IMR-90 (cell line): ENCODE measurements around the gene INTS11. TPM values are rescaled to one million over a fixed set of nuclear protein-coding genes. Genes with fewer than 3 reads are reported as not detected.

Experiments
- ATAC-seq: fragments of 200-7000 bp; cut with Tn5 transposase; 2 replicates; pipeline ENCODE4 v1.9.1; 2020; ENCODE audit warnings: low read depth, mild to moderate bottlenecking, moderate library complexity
- BruUV-seq: library from RNA; stranded (reverse); fragments of 400-500 nt; replicated peaks from 2 replicates; lab custom pipeline; 2021; lab: Mats Ljungman, UMichigan
- CTCF ChIA-PET: fragments of 300-600 bp; formaldehyde crosslinking; extraction: SDS; loops from one replicate; lab custom pipeline; 2021; ENCODE audit warnings: antibody characterized with exemption; lab: Yijun Ruan, JAX
- POLR2A ChIA-PET: fragments of 300-600 bp; sonication (Branson Sonifier 250); formaldehyde crosslinking; loops from one replicate; lab custom pipeline; 2022; ENCODE audit warnings: antibody characterized with exemption; ENCODE audit not compliant: unreplicated experiment; lab: Charles Lee
- DNase-seq: peaks from one replicate; pipeline ENCODE4 v3.0.0; 2013
- H2AFZ ChIP-seq: replicated peaks from 2 replicates; pipeline ENCODE3; 2013; ENCODE audit warnings: low read length, mild to moderate bottlenecking; ENCODE audit not compliant: poor library complexity
- H2AK5ac ChIP-seq: 2 replicates; pipeline ENCODE4 v1.6.1; 2013; ENCODE audit warnings: low read depth, low read length, inconsistent platforms
- H2AK9ac ChIP-seq: replicated peaks from 2 replicates; pipeline ENCODE3; 2013; ENCODE audit warnings: mild to moderate bottlenecking, low read depth, low read length, moderate library complexity; ENCODE audit not compliant: poor library complexity
- H2BK120ac ChIP-seq: 2 replicates; pipeline ENCODE4 v1.6.1; 2013; ENCODE audit warnings: low read depth, low read length, inconsistent platforms
- H2BK15ac ChIP-seq: 3 replicates; pipeline ENCODE4 v1.6.1; 2013; ENCODE audit warnings: low read depth, low read length, inconsistent platforms
- H2BK20ac ChIP-seq: 2 replicates; pipeline ENCODE4 v1.6.1; 2013; ENCODE audit warnings: low read depth, mild to moderate bottlenecking, inconsistent platforms, low read length, moderate library complexity
- H2BK5ac ChIP-seq: 2 replicates; pipeline ENCODE4 v1.6.1; 2013; ENCODE audit warnings: mild to moderate bottlenecking, low read depth, low read length, inconsistent platforms; ENCODE audit not compliant: poor library complexity, severe bottlenecking
- H3K14ac ChIP-seq: replicated peaks from 2 replicates; pipeline ENCODE4 v1.6.1; 2013; ENCODE audit warnings: low read depth, low read length, inconsistent platforms
- H3K18ac ChIP-seq: 2 replicates; pipeline ENCODE4 v1.6.1; 2013; ENCODE audit warnings: low read depth, low read length, control low read depth
- H3K23ac ChIP-seq: 2 replicates; pipeline ENCODE4 v1.6.1; 2013; ENCODE audit warnings: low read depth, low read length, inconsistent platforms
- H3K27ac ChIP-seq: 2 replicates; pipeline ENCODE4 v1.5.1; 2013; ENCODE audit warnings: mild to moderate bottlenecking, control low read depth, low read length; ENCODE audit not compliant: insufficient read depth
- H3K27me3 ChIP-seq: 2 replicates; pipeline ENCODE4 v1.6.1; 2013; ENCODE audit warnings: low read length; ENCODE audit not compliant: control insufficient read depth, insufficient read depth
- H3K36me3 ChIP-seq: 2 replicates; pipeline ENCODE4 v1.6.1; 2013; ENCODE audit warnings: low read length, mixed read lengths; ENCODE audit not compliant: control insufficient read depth, insufficient read depth
- H3K4ac ChIP-seq: 2 replicates; pipeline ENCODE4 v1.6.1; 2013; ENCODE audit warnings: low read depth, low read length, inconsistent platforms
- H3K4me1 ChIP-seq: 2 replicates; pipeline ENCODE4 v1.6.1; 2013; ENCODE audit warnings: low read length, mixed read lengths; ENCODE audit not compliant: control insufficient read depth, insufficient read depth
- H3K4me2 ChIP-seq: 2 replicates; pipeline ENCODE4 v1.6.1; 2013; ENCODE audit warnings: low read depth, mild to moderate bottlenecking, control low read depth, low read length, moderate library complexity
- H3K4me3 ChIP-seq: 2 replicates; pipeline ENCODE4 v1.5.1; 2013; ENCODE audit warnings: low read depth, mild to moderate bottlenecking, control low read depth, low read length, moderate library complexity; ENCODE audit not compliant: insufficient read depth
- H3K56ac ChIP-seq: 2 replicates; pipeline ENCODE4 v1.6.1; 2013; ENCODE audit warnings: low read length, inconsistent platforms; ENCODE audit not compliant: insufficient read depth; ENCODE audit errors: extremely low read depth
- H3K79me1 ChIP-seq, 2 experiments: 2 replicates each; pipeline ENCODE4 v1.6.1; 2013; ENCODE audit warnings: low read length in 2 of 2, inconsistent platforms in 1 of 2, low read depth in 1 of 2
- H3K9ac ChIP-seq: 2 replicates; pipeline ENCODE4 v1.6.1; 2013; ENCODE audit warnings: low read depth, low read length, control low read depth
- H3K9me1 ChIP-seq: 2 replicates; pipeline ENCODE4 v1.6.1; 2013; ENCODE audit warnings: low read length, inconsistent platforms; ENCODE audit not compliant: insufficient read depth
- H3K9me3 ChIP-seq: 2 replicates; pipeline ENCODE4 v1.6.1; 2013; ENCODE audit warnings: low read length; ENCODE audit not compliant: control insufficient read depth, insufficient read depth
- H4K20me1 ChIP-seq: 2 replicates; pipeline ENCODE4 v1.6.1; 2013; ENCODE audit warnings: low read length, inconsistent platforms; ENCODE audit not compliant: insufficient read depth
- H4K5ac ChIP-seq: 2 replicates; pipeline ENCODE4 v1.6.1; 2013; ENCODE audit warnings: mild to moderate bottlenecking, low read depth, low read length, control low read depth
- H4K8ac ChIP-seq, 2 experiments: 2 replicates each; pipeline ENCODE4 v1.6.1; 2013; ENCODE audit warnings: low read depth in 2 of 2, low read length in 2 of 2, control low read depth in 1 of 2, inconsistent platforms in 1 of 2
- H4K91ac ChIP-seq: 2 replicates; pipeline ENCODE4 v1.6.1; 2013; ENCODE audit warnings: low read depth, low read length, inconsistent platforms; ENCODE audit not compliant: insufficient read depth
- CHD1 ChIP-seq: IDR thresholded peaks from 2 replicates; pipeline ENCODE4 v1.6.1; 2012; ENCODE audit warnings: low read depth, low read length, improper control_type of control experiment
- MAZ ChIP-seq: IDR thresholded peaks from 2 replicates; pipeline ENCODE4 v1.6.1; 2012; ENCODE audit warnings: low read depth, mild to moderate bottlenecking, low read length, improper control_type of control experiment, moderate library complexity, borderline replicate concordance
- MXI1 ChIP-seq: IDR thresholded peaks from 2 replicates; pipeline ENCODE4 v1.6.1; 2012; ENCODE audit warnings: low read depth, mild to moderate bottlenecking, low read length, moderate library complexity, borderline replicate concordance
- NFE2L2 ChIP-seq: fragments of 150-350 bp; IDR thresholded peaks from 2 replicates; pipeline ENCODE4 v1.6.1; 2016; ENCODE audit warnings: low read depth, mild to moderate bottlenecking, low read length
- POLR2A ChIP-seq: IDR thresholded peaks from 2 replicates; pipeline ENCODE4 v1.6.1; 2012; ENCODE audit warnings: mild to moderate bottlenecking, low read depth, low read length
- RFX5 ChIP-seq: IDR thresholded peaks from 2 replicates; pipeline ENCODE4 v1.8.0; 2012; ENCODE audit warnings: low read depth, mild to moderate bottlenecking, low read length, moderate library complexity
- SMC3 ChIP-seq: fragments of 150-350 bp; IDR thresholded peaks from 2 replicates; pipeline ENCODE4 v1.6.1; 2016; ENCODE audit warnings: low read depth, mild to moderate bottlenecking, antibody characterized with exemption, low read length, moderate library complexity
- WGBS, 2 experiments: methylation state at CpG; one replicate each; pipeline versions ENCODE4 v1.1.5 to v1.1.7; 2013; ENCODE audit warnings: missing lambda C conversion rate in 2 of 2; ENCODE audit not compliant: insufficient read length in 1 of 2; ENCODE audit errors: extremely low coverage in 2 of 2; 5-methylcytosine and 5-hydroxymethylcytosine counted together
- dilution Hi-C: fragments of 300-500 bp; cut with HindIII; formaldehyde crosslinking; loops from one replicate; pipeline ENCODE4 v1.14.3; 2018; ENCODE audit warnings: low sequenced_read_pairs; ENCODE audit not compliant: unreplicated experiment
- in situ Hi-C: fragments of 300-500 bp; cut with MboI; formaldehyde crosslinking; loops from 3 replicates; pipeline ENCODE4 v1.14.3; 2019; ENCODE audit warnings: low sequenced_read_pairs, inconsistent platforms, mixed read lengths
- intact Hi-C: fragments of 100-400 bp; cut with micrococcal nuclease; formaldehyde crosslinking; loops from 2 replicates; pipeline ENCODE4 v1.10.0; 2022
- polyA plus RNA-seq, 3 experiments: library from polyadenylated mRNA; depleted of rRNA; stranded (reverse); fragments of >200 nt; gene quantifications; 2 replicates each; pipeline ENCODE4 v1.2.3, GENCODE V29; 2012; ENCODE audit warnings: low replicate concordance in 1 of 3
- total RNA-seq: library from RNA; depleted of rRNA; stranded (reverse); fragments of >200 nt; gene quantifications from 2 replicates; pipeline ENCODE4 v1.2.3, GENCODE V29; 2012

INTS11 gene
- total and polyA plus RNA-seq, 2 of the 4 experiments (the other 2 are of a cell fraction) = 56.1 to 123 TPM

DNA sequence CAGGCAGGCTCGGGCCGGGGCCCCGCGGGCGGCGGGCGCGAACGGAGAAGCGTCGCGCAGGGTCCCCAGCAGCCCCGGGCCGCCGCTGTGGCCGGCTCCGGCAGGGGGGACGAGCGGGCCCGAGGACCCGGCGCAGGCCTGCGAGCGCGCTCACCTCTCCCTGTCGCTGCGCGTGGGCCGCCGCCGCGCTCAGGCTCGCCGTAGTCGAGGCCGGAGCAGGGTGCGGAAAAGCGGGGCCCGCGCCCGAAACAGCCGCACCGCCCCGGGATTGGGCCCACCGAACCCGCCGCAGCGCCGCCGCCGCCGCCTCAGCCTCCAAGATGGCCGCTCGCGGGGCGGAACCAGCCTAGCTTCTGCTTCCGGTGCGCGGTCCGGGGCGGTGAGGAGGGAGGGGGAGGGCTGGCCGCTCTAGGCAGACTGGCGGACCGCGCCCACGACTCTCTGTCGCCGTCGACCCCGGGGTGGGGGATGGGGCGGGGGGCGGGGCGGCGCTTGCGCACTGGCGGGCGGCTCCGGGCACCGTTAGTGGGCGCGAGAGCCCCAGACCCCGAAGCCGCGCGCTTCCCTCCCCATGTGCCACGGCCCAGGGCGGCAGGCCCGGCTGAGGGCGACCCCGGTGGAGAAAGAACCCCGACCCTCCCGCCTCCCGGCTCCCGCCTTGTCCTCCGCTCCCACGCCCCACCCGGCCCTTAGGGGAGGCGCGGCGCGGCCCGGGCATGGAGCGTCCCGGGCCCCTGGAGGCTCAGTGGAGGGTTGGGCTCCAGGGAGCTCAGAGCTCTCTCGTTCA lies 50.8 kb downstream of the INTS11 start, which contains the start of gene UBE2J2:
UBE2J2 (minus strand) TSS at position 343 of the 787 bp plus-strand sequence. CDS start 5,862 bp downstream, outside the sequence.
- H2BK15ac ChIP-seq = peak within 1 kb of the TSS; percentile 87; the same call in 2 of the 3 replicates
- no peaks in the 10 kb centered on the region for H3K9me3 ChIP-seq
- no TSS peak for BruUV-seq
- H3K4me1 ChIP-seq = peaks cover 38% of the 10 kb centered on the region
- H3K14ac ChIP-seq = peak within 1 kb of the TSS; percentile 94
- CTCF ChIA-PET = no interaction called here
- TF ChIP-seq CHD1 (no peak; the same call in 1 of the 2 replicates), SMC3 (no peak), NFE2L2 (no peak), MAZ (peak; percentile 87; the same call in 1 of the 2 replicates), MXI1 (peak; percentile 19; the same call in 1 of the 2 replicates), RFX5 (no peak), POLR2A (peak; percentile 72; the same call in 1 of the 2 replicates)
- intact Hi-C loops = loop anchor here (1.0 kb wide), 1 partner anchor 8 kb away; no protein-coding TSS in a partner anchor
- H3K56ac ChIP-seq = peak within 1 kb of the TSS; percentile 79
- POLR2A ChIA-PET = interaction anchor here (0.5 to 1.0 kb wide), 3 partner anchors 8 to 255 kb away, joined by 3 to 6 read pairs (median 5); no protein-coding TSS in a partner anchor
- peak within 1 kb of the TSS; percentile 44 for H2BK120ac ChIP-seq
- H4K5ac ChIP-seq = peak within 1 kb of the TSS; percentile 66
- peaks cover 25% of the 10 kb centered on the region for H4K20me1 ChIP-seq
- peaks cover 33% of the 10 kb centered on the region for H3K9me1 ChIP-seq
- peak; percentile 96 for ATAC-seq
- 3% methylated on average over 19 of the region's 105 CpGs; no CpG with 5 or more reads in 1 of the 2 experiments for WGBS, 2 experiments
- peak within 1 kb of the TSS; percentile 71 for H3K4me3 ChIP-seq
- no peaks in the 10 kb centered on the region for H3K27me3 ChIP-seq
- H3K9ac ChIP-seq = peak within 1 kb of the TSS; percentile 98
- peak within 1 kb of the TSS; percentile 91 for H3K4ac ChIP-seq
- H4K91ac ChIP-seq = peak within 1 kb of the TSS; percentile 80
- peak within 1 kb of the TSS; percentile 92 for H3K23ac ChIP-seq
- H2AFZ ChIP-seq = peak within 1 kb of the TSS; percentile 98
- H3K36me3 ChIP-seq = peaks cover 22% of the 10 kb centered on the region
- H2AK9ac ChIP-seq = peak within 1 kb of the TSS; percentile 99
- peak within 1 kb of the TSS; percentile 81 for H3K18ac ChIP-seq
- in situ Hi-C loops = no loop called here
- H2AK5ac ChIP-seq = peak within 1 kb of the TSS; percentile 99
- peak; percentile 90 for DNase-seq
- peak within 1 kb of the TSS; percentile 98 for H3K27ac ChIP-seq
- peak within 1 kb of the TSS; percentile 96 for H4K8ac ChIP-seq
- dilution Hi-C loops = no loop called here
- peak within 1 kb of the TSS; percentile 97 for H3K4me2 ChIP-seq
- H3K79me1 ChIP-seq = peaks cover 8 to 51% of the 10 kb centered on the region in 2 experiments; a peak in 3 of 4 replicates
- peak within 1 kb of the TSS; percentile 99 for H2BK5ac ChIP-seq
- peak within 1 kb of the TSS; percentile 39; the same call in 1 of the 2 replicates for H2BK20ac ChIP-seq
